K562 treated with DMSO at 1 percent for 12 hours (cell line): ENCODE data around the gene KRTAP22-1. TPM values are rescaled to one million over a fixed set of nuclear protein-coding genes. Genes with fewer than 3 reads are reported as not detected.

Experiments used
- total RNA-seq: library from RNA; unstranded; fragments of 300-600 nt; gene quantifications from 2 replicates; pipeline ENCODE4 v1.2.3, GENCODE V29; 2022; ENCODE audit not compliant: insufficient read depth

KRTAP22-1 gene
- total RNA-seq: not detected in 2 replicates

GRCh38 chr21:30600787-30601186 is at the start of gene KRTAP22-1:
Gene KRTAP22-1 (plus strand): TSS chr21:30601087.

GRCh38 chr21:30561264-30561895 is 39.5 kb upstream of the KRTAP22-1 start, which contains the start of gene KRTAP19-7:
Gene KRTAP19-7 (minus strand): TSS chr21:30561314. CDS start chr21:30561289, 25 bp downstream.

GRCh38 chr21:30590297-30590696 is 10.6 kb upstream of the KRTAP22-1 start, which contains the start of gene KRTAP22-2:
Gene KRTAP22-2 (minus strand): TSS chr21:30590397.

GRCh38 chr21:30592140-30592539 is 8.7 kb upstream of the KRTAP22-1 start, which contains the start of gene KRTAP6-3:
Gene KRTAP6-3 (plus strand): TSS chr21:30592440. CDS start chr21:30592446, 6 bp downstream.

GRCh38 chr21:30598802-30599201 is 2.1 kb upstream of the KRTAP22-1 start, which contains the start of gene KRTAP6-2:
Gene KRTAP6-2 (minus strand): TSS chr21:30598902. CDS start chr21:30598874, 28 bp downstream.

GRCh38 chr21:30613836-30614235 is 12.9 kb downstream of the KRTAP22-1 start, which contains the start of gene KRTAP6-1:
Gene KRTAP6-1 (minus strand): TSS chr21:30613930. CDS start chr21:30613904, 26 bp downstream.

GRCh38 chr21:30616125-30616524 is 15.2 kb downstream of the KRTAP22-1 start, which contains the start of gene KRTAP20-1:
Gene KRTAP20-1 (plus strand): TSS chr21:30616425. CDS start chr21:30616455, 30 bp downstream.

GRCh38 chr21:30620522-30620921 is 19.6 kb downstream of the KRTAP22-1 start, which contains the start of gene KRTAP20-4:
Gene KRTAP20-4 (plus strand): TSS chr21:30620627.

GRCh38 chr21:30634906-30635305 is 34.0 kb downstream of the KRTAP22-1 start, which contains the start of gene KRTAP20-2:
Gene KRTAP20-2 (plus strand): TSS chr21:30635206. CDS start chr21:30635264, 58 bp downstream.

GRCh38 chr21:30642564-30642963 is 41.7 kb downstream of the KRTAP22-1 start, which contains the start of gene KRTAP20-3:
Gene KRTAP20-3 (plus strand): TSS chr21:30642864.

Other genes with a start within 250 kb of the KRTAP22-1 start
- gene KRTAP13-2, start 228.8 kb upstream of the KRTAP22-1 start, total RNA-seq: not detected in 2 replicates
- gene KRTAP13-1, start 205.1 kb upstream of the KRTAP22-1 start, total RNA-seq: not detected in 2 replicates
- gene KRTAP13-3, start 175.2 kb upstream of the KRTAP22-1 start, total RNA-seq: not detected in 2 replicates
- gene KRTAP13-4, start 170.9 kb upstream of the KRTAP22-1 start, total RNA-seq: not detected in 2 replicates
- not detected in 2 replicates for gene KRTAP15-1, start 160.8 kb upstream of the KRTAP22-1 start, total RNA-seq
- not detected in 2 replicates for gene KRTAP19-1, start 120.7 kb upstream of the KRTAP22-1 start, total RNA-seq
- not detected in 2 replicates for gene KRTAP19-2, start 113.7 kb upstream of the KRTAP22-1 start, total RNA-seq
- gene KRTAP19-3, start 109.1 kb upstream of the KRTAP22-1 start, total RNA-seq: not detected in 2 replicates
- gene KRTAP19-4, start 103.9 kb upstream of the KRTAP22-1 start, total RNA-seq: not detected in 2 replicates
- gene KRTAP19-5, start 98.9 kb upstream of the KRTAP22-1 start, total RNA-seq: not detected in 2 replicates
- gene KRTAP19-6, start 59.2 kb upstream of the KRTAP22-1 start, total RNA-seq: not detected in 2 replicates
- not detected in 2 replicates for gene KRTAP19-7, start 39.8 kb upstream of the KRTAP22-1 start, total RNA-seq
- not detected in 2 replicates for gene KRTAP22-2, start 10.7 kb upstream of the KRTAP22-1 start, total RNA-seq
- gene KRTAP6-3, start 8.6 kb upstream of the KRTAP22-1 start, total RNA-seq: not detected in 2 replicates
- gene KRTAP6-2, start 2.2 kb upstream of the KRTAP22-1 start, total RNA-seq: not detected in 2 replicates
- not detected in 2 replicates for gene KRTAP6-1, start 12.8 kb downstream of the KRTAP22-1 start, total RNA-seq
- not detected in 2 replicates for gene KRTAP20-1, start 15.3 kb downstream of the KRTAP22-1 start, total RNA-seq
- not detected in 2 replicates for gene KRTAP20-4, start 19.5 kb downstream of the KRTAP22-1 start, total RNA-seq
- not detected in 2 replicates for gene KRTAP20-2, start 34.1 kb downstream of the KRTAP22-1 start, total RNA-seq
- not detected in 2 replicates for gene KRTAP20-3, start 41.8 kb downstream of the KRTAP22-1 start, total RNA-seq
- not detected in 2 replicates for gene KRTAP21-3, start 117.7 kb downstream of the KRTAP22-1 start, total RNA-seq
- not detected in 2 replicates for gene KRTAP21-2, start 146.2 kb downstream of the KRTAP22-1 start, total RNA-seq
- not detected in 2 replicates for gene KRTAP21-1, start 154.3 kb downstream of the KRTAP22-1 start, total RNA-seq
- gene KRTAP8-1, start 212.2 kb downstream of the KRTAP22-1 start, total RNA-seq: not detected in 2 replicates
- not detected in 2 replicates for gene KRTAP7-1, start 228.7 kb downstream of the KRTAP22-1 start, total RNA-seq